Smooth muscle cell (in vitro differentiated cells): ENCODE results near the gene TRAPPC14. TPM values are rescaled to one million over a fixed set of nuclear protein-coding genes. Genes with fewer than 3 reads are reported as not detected.
"Not testable (repeated sequence)": the region's sequence is repeated elsewhere in the genome, so short reads cannot be mapped to it uniquely, and the experiment has no call there.

ENCODE experiments used
- DNase-seq: peaks from one replicate; lab custom pipeline; 2025; ENCODE audit not compliant: unreplicated experiment; lab: John Stamatoyannopoulos, UW
- H2AFZ ChIP-seq: fragments of 200-600 bp; sonication (generic); 2 replicates; pipeline ENCODE4 v1.6.0; 2016; ENCODE audit warnings: antibody characterized with exemption, low read depth, mild to moderate bottlenecking
- H3F3A ChIP-seq: fragments of 200-600 bp; sonication (generic); 2 replicates; pipeline ENCODE4 v1.6.0; 2017; ENCODE audit warnings: antibody characterized with exemption, low read depth
- H3K27ac ChIP-seq: fragments of 200-600 bp; sonication (generic); 2 replicates; pipeline ENCODE4 v1.5.1; 2016; ENCODE audit warnings: low read depth, mild to moderate bottlenecking
- H3K27me3 ChIP-seq: fragments of 200-600 bp; sonication (generic); 2 replicates; pipeline ENCODE4 v1.6.1; 2016; ENCODE audit warnings: low read depth, mild to moderate bottlenecking
- H3K36me3 ChIP-seq: fragments of 200-600 bp; sonication (generic); 2 replicates; pipeline ENCODE4 v1.5.1; 2016; ENCODE audit warnings: low read depth
- H3K4me1 ChIP-seq: fragments of 200-600 bp; sonication (generic); 2 replicates; pipeline ENCODE4 v1.5.1; 2016; ENCODE audit warnings: low read depth
- H3K4me2 ChIP-seq: fragments of 200-600 bp; sonication (generic); 2 replicates; pipeline ENCODE4 v1.6.0; 2016; ENCODE audit warnings: mild to moderate bottlenecking
- H3K4me3 ChIP-seq: fragments of 200-600 bp; sonication (generic); 2 replicates; pipeline ENCODE4 v1.5.1; 2016; ENCODE audit warnings: mild to moderate bottlenecking
- H3K79me2 ChIP-seq: fragments of 200-600 bp; sonication (generic); 2 replicates; pipeline ENCODE4 v1.6.0; 2016; ENCODE audit warnings: low read depth, mild to moderate bottlenecking
- H3K9ac ChIP-seq: fragments of 200-600 bp; sonication (generic); 2 replicates; pipeline ENCODE4 v1.6.0; 2016; ENCODE audit warnings: low read depth
- H3K9me3 ChIP-seq: fragments of 200-600 bp; sonication (generic); replicated peaks from 2 replicates; pipeline ENCODE4 v1.5.1; 2016; ENCODE audit warnings: low read depth
- H4K20me1 ChIP-seq: fragments of 200-600 bp; sonication (generic); 2 replicates; pipeline ENCODE4 v1.6.0; 2016; ENCODE audit warnings: low read depth
- WGBS: methylation state at CpG from one replicate; pipeline ENCODE4 v1.1.7; 2016; ENCODE audit warnings: low lambda C conversion rate; 5-methylcytosine and 5-hydroxymethylcytosine counted together
- polyA plus RNA-seq: library from polyadenylated mRNA; unstranded; fragments of >200 nt; fragmentation: Nextera tagmentation; extraction: Ambion mirVana; gene quantifications from 2 replicates; pipeline ENCODE4 v1.2.1, GENCODE V29; 2016
- total RNA-seq: library from RNA; depleted of rRNA; stranded (reverse); fragments of >200 nt; gene quantifications from 2 replicates; pipeline ENCODE4 v1.2.3, GENCODE V29; 2014
- TF ChIP-seq, protein P1 (sequence below): fragments of 200-600 bp; sonication (generic); IDR thresholded peaks from 2 replicates; pipeline ENCODE4 v1.5.1; 2017; ENCODE audit warnings: borderline replicate concordance, mild to moderate bottlenecking, antibody characterized with exemption; ENCODE audit not compliant: insufficient read depth, poor library complexity, severe bottlenecking

The TRAPPC14 gene
- total and polyA plus RNA-seq, 2 experiments from 2014 or later, result 5.4 to 7.0 TPM

DNA sequence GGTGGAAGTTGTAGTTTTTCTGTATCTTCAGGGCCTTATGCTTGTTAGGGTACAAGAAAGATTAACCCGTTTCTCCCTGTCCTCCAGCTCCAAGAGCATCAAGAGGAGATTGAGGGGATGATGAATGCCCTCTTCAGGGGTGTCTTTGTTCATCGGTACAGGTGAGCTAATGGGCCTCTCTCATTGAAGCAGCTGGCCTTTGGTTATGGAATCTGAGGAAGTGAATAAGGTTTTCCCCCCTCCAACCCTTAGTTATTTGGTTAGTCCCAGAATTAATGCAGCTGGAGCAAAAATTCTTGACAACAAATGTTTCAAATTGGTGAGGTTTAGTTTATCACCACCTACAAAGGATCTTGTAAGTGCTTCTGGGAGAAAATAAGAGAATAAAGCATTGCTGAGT lies 36.7 kb upstream of the TRAPPC14 start:
- TF ChIP-seq, protein P1, sequence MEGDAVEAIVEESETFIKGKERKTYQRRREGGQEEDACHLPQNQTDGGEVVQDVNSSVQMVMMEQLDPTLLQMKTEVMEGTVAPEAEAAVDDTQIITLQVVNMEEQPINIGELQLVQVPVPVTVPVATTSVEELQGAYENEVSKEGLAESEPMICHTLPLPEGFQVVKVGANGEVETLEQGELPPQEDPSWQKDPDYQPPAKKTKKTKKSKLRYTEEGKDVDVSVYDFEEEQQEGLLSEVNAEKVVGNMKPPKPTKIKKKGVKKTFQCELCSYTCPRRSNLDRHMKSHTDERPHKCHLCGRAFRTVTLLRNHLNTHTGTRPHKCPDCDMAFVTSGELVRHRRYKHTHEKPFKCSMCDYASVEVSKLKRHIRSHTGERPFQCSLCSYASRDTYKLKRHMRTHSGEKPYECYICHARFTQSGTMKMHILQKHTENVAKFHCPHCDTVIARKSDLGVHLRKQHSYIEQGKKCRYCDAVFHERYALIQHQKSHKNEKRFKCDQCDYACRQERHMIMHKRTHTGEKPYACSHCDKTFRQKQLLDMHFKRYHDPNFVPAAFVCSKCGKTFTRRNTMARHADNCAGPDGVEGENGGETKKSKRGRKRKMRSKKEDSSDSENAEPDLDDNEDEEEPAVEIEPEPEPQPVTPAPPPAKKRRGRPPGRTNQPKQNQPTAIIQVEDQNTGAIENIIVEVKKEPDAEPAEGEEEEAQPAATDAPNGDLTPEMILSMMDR, result no peak
- H3K4me1 ChIP-seq, result no peaks in the 10 kb centered on the region
- no peaks in the 10 kb centered on the region for H3K9me3 ChIP-seq
- no peaks in the 10 kb centered on the region for H3K36me3 ChIP-seq
- H3K9ac ChIP-seq, result no peak overlapping the region
- H2AFZ ChIP-seq, result no peak overlapping the region
- peaks cover 10% of the 10 kb centered on the region for H3K27me3 ChIP-seq
- no peak overlapping the region for H3K27ac ChIP-seq
- DNase-seq, result no peak
- H3F3A ChIP-seq, result no peaks in the 10 kb centered on the region
- no peaks in the 10 kb centered on the region for H4K20me1 ChIP-seq
- H3K4me3 ChIP-seq, result no peak overlapping the region
- WGBS, result 77% methylated on average over 2 of the region's 2 CpGs
- H3K4me2 ChIP-seq, result no peak overlapping the region
- H3K79me2 ChIP-seq, result no peaks in the 10 kb centered on the region

DNA sequence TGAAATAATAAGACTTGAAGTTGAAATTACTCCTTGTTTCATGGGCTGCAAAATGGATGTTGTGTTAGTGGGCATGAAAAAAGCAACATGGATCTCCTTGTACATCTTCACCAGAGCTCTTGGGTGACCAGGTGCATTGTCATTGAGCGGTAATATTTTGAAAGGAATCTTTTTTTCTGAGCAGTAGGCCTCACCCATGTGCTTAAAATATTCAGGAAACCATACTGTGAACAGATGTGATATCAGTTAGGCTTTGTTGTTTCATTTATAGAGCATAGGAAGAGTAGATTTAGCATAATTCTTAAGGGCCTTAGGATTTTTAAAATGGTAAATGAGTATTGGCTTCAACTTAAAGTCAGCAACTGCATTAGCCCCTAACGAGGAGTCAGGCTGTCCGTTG lies 34.4 kb upstream of the TRAPPC14 start:
- TF ChIP-seq, protein P1, result no peak
- 94% methylated on average over 3 of the region's 3 CpGs for WGBS
- Histone ChIP-seq H3K27ac (no peak overlapping the region), H3K36me3 (no peaks in the 10 kb centered on the region), H3K4me1 (no peaks in the 10 kb centered on the region), H4K20me1 (no peaks in the 10 kb centered on the region), H3K9ac (no peak overlapping the region), H2AFZ (no peak overlapping the region), H3F3A (no peaks in the 10 kb centered on the region), H3K27me3 (peaks cover 7% of the 10 kb centered on the region), H3K4me3 (no peak overlapping the region), H3K4me2 (no peak overlapping the region), H3K79me2 (no peaks in the 10 kb centered on the region), H3K9me3 (no peaks in the 10 kb centered on the region)
- no peak for DNase-seq

DNA sequence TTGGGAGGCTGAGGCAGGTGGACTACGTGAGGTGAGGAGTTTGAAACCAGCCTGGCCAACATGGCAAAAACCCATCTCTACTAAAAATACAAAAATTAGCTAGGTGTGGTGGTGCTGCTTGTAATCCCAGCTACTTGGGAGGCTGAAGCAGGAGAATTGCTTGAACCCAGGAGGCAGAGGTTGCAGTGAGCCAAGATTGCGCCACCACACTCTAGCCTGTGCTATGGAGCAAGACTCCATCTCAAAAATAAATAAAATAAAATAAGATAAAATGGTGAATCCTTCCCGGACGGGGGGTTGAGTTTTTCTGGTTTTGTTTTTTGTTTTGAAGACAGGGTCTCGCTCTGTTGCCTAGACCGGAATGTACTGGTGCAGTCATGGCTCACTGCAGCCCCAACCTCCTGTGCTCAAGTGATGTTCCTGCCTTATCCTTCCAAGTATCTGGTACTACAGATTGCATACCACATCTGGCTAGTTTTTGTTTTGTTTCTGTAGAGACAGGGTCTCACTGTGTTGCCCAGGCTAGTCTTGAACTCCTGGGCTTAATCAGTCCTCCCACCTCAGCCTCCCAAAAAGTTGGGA lies 33.8 kb upstream of the TRAPPC14 start:
- not testable (repeated sequence) for H3F3A ChIP-seq, H3K4me3 ChIP-seq, H3K4me2 ChIP-seq, H3K9me3 ChIP-seq, H3K27ac ChIP-seq, H3K27me3 ChIP-seq, H3K9ac ChIP-seq, H3K4me1 ChIP-seq, H4K20me1 ChIP-seq, H3K79me2 ChIP-seq, H2AFZ ChIP-seq, H3K36me3 ChIP-seq, DNase-seq
- WGBS, result 95% methylated on average over 6 of the region's 6 CpGs

DNA sequence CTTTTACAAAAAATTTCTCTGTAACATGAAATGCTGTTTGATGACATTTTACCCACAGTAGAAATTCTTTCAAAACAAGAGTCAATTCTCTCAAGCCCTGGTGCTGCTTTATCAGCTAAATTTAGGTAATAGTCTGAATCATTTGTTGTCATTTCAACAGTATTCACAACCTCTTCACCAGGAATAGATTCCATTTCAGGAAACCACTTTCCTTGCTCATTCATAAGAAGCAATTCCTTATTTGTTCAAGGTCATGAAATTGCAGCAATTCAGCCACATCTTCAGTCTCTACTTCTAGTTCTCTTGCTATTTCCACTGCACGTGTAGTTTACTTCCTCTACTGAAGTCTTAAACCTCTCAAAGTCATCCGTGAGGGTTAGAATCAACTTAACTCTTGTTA lies 33.3 kb upstream of the TRAPPC14 start:
- H3K27me3 ChIP-seq, result no peaks in the 10 kb centered on the region
- 75% methylated on average over 2 of the region's 2 CpGs for WGBS
- no peak overlapping the region for H2AFZ ChIP-seq
- no peak for DNase-seq
- no peak overlapping the region for H3K9ac ChIP-seq
- H4K20me1 ChIP-seq, result no peaks in the 10 kb centered on the region
- H3K36me3 ChIP-seq, result no peaks in the 10 kb centered on the region
- H3K79me2 ChIP-seq, result no peaks in the 10 kb centered on the region
- TF ChIP-seq, protein P1, result no peak
- H3K4me3 ChIP-seq, result no peak overlapping the region
- no peak overlapping the region for H3K4me2 ChIP-seq
- no peak overlapping the region for H3K27ac ChIP-seq
- H3F3A ChIP-seq, result no peaks in the 10 kb centered on the region
- no peaks in the 10 kb centered on the region for H3K9me3 ChIP-seq
- H3K4me1 ChIP-seq, result no peaks in the 10 kb centered on the region
